HG02870 (cell line): ENCODE data around the gene EOMES.
A peak's percentile ranks its signal among the peaks of the same experiment; 100 is the strongest.

Source experiments
- ATAC-seq: cut with Tn5 transposase; IDR thresholded peaks from one replicate; pipeline ENCODE4 v1.9.1; 2021; ENCODE audit warnings: mild to moderate bottlenecking, moderate library complexity; ENCODE audit not compliant: unreplicated experiment

EOMES gene

GRCh38 chr3:27720899-27721716 lies 1.0 kb downstream of the EOMES start:
- peak; percentile 17 for ATAC-seq

GRCh38 chr3:27719314-27720003 lies 2.7 kb downstream of the EOMES start:
- ATAC-seq, result no peak

GRCh38 chr3:27718459-27718858 lies 3.7 kb downstream of the EOMES start:
- no peak for ATAC-seq

GRCh38 chr3:27717200-27717852 lies 4.8 kb downstream of the EOMES start:
- ATAC-seq, result no peak

- ATAC-seq, result no peak
Observed at GRCh38 chr3:27716309-27716708, 5.8 kb downstream of the EOMES start.

- no peak for ATAC-seq
Observed at GRCh38 chr3:27715863-27716262, 6.3 kb downstream of the EOMES start.

- no peak for ATAC-seq
Observed at GRCh38 chr3:27715454-27715806, 6.7 kb downstream of the EOMES start.

- no peak for ATAC-seq
Observed at GRCh38 chr3:27714692-27715453, 7.2 kb downstream of the EOMES start.

GRCh38 chr3:27714146-27714526 lies 8.0 kb downstream of the EOMES start:
- ATAC-seq, result no peak

- ATAC-seq, result no peak
Observed at GRCh38 chr3:27713435-27714145, 8.5 kb downstream of the EOMES start.

- ATAC-seq, result no peak
Observed at GRCh38 chr3:27713078-27713423, 9.1 kb downstream of the EOMES start.

- ATAC-seq, result peak; percentile 88
Observed at GRCh38 chr3:27712136-27713077, 9.7 kb downstream of the EOMES start.

GRCh38 chr3:27708250-27708649 lies 13.9 kb downstream of the EOMES start:
- no peak for ATAC-seq

- peak; percentile 65 for ATAC-seq
Observed at GRCh38 chr3:27699067-27699466, 23.1 kb downstream of the EOMES start.

- no peak for ATAC-seq
Observed at GRCh38 chr3:27696906-27697305, 25.2 kb downstream of the EOMES start.

- ATAC-seq, result no peak
Observed at GRCh38 chr3:27695636-27696035, 26.5 kb downstream of the EOMES start.

- ATAC-seq, result no peak
Observed at GRCh38 chr3:27688053-27688452, 34.1 kb downstream of the EOMES start.

- ATAC-seq, result no peak
Observed at GRCh38 chr3:27686642-27687041, 35.5 kb downstream of the EOMES start.

GRCh38 chr3:27685474-27685873 lies 36.6 kb downstream of the EOMES start:
- ATAC-seq, result no peak

- ATAC-seq, result no peak
Observed at GRCh38 chr3:27684302-27684701, 37.8 kb downstream of the EOMES start.
